ENCODE measurements around the gene NXN.

DNA sequence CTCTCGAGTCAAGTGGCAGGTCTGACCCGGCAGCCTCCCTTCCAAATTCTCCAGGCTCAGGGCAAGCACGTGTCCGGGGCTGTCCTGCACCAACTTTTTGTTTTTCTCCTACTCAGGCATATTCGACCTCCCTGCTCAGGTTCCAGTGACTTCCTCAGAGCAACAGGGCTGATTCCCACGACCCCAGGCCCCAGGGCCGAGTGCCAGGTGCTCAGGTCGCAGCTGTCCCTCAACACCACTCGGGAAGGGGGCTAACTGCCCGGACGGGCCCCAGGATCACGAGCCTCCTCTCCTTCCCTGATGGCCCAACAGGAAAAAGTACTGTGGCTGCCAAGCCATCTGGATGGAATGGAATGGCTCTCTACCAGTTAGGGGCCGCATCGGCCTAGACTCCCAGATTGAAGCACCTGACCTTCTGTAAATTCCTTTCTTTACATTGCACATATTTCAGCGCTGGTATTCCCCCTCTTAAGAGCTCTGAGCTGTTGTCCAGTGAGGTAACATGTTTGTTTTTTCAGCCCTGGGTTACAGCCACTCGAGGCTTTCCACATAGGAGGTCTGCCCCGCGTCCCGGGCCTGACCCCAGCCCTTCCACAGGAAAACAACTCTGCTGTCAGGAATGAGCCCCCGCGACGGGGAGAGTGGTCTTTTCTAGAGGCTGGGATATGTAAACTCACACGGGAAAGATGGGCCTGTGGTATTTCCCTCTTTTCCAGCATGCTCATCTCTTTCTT, 25.0 kb downstream of the NXN start:
- TF ChIP-seq, protein P1, sequence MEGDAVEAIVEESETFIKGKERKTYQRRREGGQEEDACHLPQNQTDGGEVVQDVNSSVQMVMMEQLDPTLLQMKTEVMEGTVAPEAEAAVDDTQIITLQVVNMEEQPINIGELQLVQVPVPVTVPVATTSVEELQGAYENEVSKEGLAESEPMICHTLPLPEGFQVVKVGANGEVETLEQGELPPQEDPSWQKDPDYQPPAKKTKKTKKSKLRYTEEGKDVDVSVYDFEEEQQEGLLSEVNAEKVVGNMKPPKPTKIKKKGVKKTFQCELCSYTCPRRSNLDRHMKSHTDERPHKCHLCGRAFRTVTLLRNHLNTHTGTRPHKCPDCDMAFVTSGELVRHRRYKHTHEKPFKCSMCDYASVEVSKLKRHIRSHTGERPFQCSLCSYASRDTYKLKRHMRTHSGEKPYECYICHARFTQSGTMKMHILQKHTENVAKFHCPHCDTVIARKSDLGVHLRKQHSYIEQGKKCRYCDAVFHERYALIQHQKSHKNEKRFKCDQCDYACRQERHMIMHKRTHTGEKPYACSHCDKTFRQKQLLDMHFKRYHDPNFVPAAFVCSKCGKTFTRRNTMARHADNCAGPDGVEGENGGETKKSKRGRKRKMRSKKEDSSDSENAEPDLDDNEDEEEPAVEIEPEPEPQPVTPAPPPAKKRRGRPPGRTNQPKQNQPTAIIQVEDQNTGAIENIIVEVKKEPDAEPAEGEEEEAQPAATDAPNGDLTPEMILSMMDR (IDR thresholded peaks at IDR 0.05; ENCODE audit: insufficient read depth, low read length) = no peak
- TF ChIP-seq, protein P2, sequence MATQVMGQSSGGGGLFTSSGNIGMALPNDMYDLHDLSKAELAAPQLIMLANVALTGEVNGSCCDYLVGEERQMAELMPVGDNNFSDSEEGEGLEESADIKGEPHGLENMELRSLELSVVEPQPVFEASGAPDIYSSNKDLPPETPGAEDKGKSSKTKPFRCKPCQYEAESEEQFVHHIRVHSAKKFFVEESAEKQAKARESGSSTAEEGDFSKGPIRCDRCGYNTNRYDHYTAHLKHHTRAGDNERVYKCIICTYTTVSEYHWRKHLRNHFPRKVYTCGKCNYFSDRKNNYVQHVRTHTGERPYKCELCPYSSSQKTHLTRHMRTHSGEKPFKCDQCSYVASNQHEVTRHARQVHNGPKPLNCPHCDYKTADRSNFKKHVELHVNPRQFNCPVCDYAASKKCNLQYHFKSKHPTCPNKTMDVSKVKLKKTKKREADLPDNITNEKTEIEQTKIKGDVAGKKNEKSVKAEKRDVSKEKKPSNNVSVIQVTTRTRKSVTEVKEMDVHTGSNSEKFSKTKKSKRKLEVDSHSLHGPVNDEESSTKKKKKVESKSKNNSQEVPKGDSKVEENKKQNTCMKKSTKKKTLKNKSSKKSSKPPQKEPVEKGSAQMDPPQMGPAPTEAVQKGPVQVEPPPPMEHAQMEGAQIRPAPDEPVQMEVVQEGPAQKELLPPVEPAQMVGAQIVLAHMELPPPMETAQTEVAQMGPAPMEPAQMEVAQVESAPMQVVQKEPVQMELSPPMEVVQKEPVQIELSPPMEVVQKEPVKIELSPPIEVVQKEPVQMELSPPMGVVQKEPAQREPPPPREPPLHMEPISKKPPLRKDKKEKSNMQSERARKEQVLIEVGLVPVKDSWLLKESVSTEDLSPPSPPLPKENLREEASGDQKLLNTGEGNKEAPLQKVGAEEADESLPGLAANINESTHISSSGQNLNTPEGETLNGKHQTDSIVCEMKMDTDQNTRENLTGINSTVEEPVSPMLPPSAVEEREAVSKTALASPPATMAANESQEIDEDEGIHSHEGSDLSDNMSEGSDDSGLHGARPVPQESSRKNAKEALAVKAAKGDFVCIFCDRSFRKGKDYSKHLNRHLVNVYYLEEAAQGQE (IDR thresholded peaks at IDR 0.05; ENCODE audit: insufficient replicate concordance, low read depth) = no peak
- no peak for TF ChIP-seq POLR2AphosphoS5 (IDR thresholded peaks at IDR 0.05; ENCODE audit: low read depth)

Measured in HL-60 (cell line).